WTC11 (cell line): Measurements from ENCODE around the gene FGF22. TPM values are rescaled to one million over a fixed set of nuclear protein-coding genes. Genes with fewer than 3 reads are reported as not detected.

Experiments used
- ATAC-seq: fragments of 200-7000 bp; cut with Tn5 transposase; 2 replicates; pipeline ENCODE4 v1.10.0; 2021; ENCODE audit warnings: mild to moderate bottlenecking, moderate library complexity
- CTCF ChIA-PET: fragments of 300-600 bp; sonication (Branson Sonifier 250); formaldehyde crosslinking; loops from one replicate; lab custom pipeline; 2021; ENCODE audit warnings: antibody characterized with exemption; lab: Charles Lee
- POLR2A ChIA-PET: fragments of 350-600 bp; sonication (Branson Sonifier 250); formaldehyde crosslinking; loops from one replicate; lab custom pipeline; 2021; ENCODE audit warnings: antibody characterized with exemption; lab: Charles Lee
- DNase-seq: peaks from one replicate; pipeline ENCODE4 v3.0.0; 2021; ENCODE audit warnings: low spot score
- H3K27ac Mint-ChIP-seq: 2 replicates; pipeline ENCODE4 v1.8.0; 2021; ENCODE audit warnings: mixed read lengths
- H3K27me3 Mint-ChIP-seq: 2 replicates; pipeline ENCODE4 v1.8.0; 2021; ENCODE audit warnings: low read depth, mild to moderate bottlenecking, moderate library complexity, mixed read lengths
- H3K36me3 Mint-ChIP-seq: 2 replicates; pipeline ENCODE4 v1.8.0; 2021; ENCODE audit warnings: mixed read lengths
- H3K4me1 Mint-ChIP-seq: 2 replicates; pipeline ENCODE4 v1.8.0; 2022; ENCODE audit warnings: mixed read lengths
- H3K4me3 Mint-ChIP-seq: 2 replicates; pipeline ENCODE4 v1.8.0; 2021; ENCODE audit warnings: mild to moderate bottlenecking, moderate library complexity, mixed read lengths
- H3K9me3 Mint-ChIP-seq: 2 replicates; pipeline ENCODE4 v1.8.0; 2021; ENCODE audit warnings: mixed read lengths
- ATF1 ChIP-seq: sonication (generic); formaldehyde crosslinking; IDR thresholded peaks from 2 replicates; pipeline ENCODE4 v1.8.1; 2023; ENCODE audit warnings: mild to moderate bottlenecking, moderate library complexity, missing genetic modification reagents
- CREB1 ChIP-seq: sonication (generic); formaldehyde crosslinking; IDR thresholded peaks from 2 replicates; pipeline ENCODE4 v1.8.0; 2023; ENCODE audit warnings: mild to moderate bottlenecking, missing genetic modification reagents
- ELF4 ChIP-seq: sonication (generic); formaldehyde crosslinking; IDR thresholded peaks from 2 replicates; pipeline ENCODE4 v1.8.1; 2022; ENCODE audit warnings: low read depth, mild to moderate bottlenecking, moderate library complexity, missing genetic modification reagents
- ESRRA ChIP-seq: sonication (generic); formaldehyde crosslinking; IDR thresholded peaks from 2 replicates; pipeline ENCODE4 v1.8.1; 2022; ENCODE audit warnings: mild to moderate bottlenecking, missing genetic modification reagents, borderline replicate concordance
- FOXP1 ChIP-seq: sonication (generic); formaldehyde crosslinking; IDR thresholded peaks from 2 replicates; pipeline ENCODE4 v1.8.0; 2022; ENCODE audit warnings: missing genetic modification reagents, mild to moderate bottlenecking, moderate library complexity, borderline replicate concordance
- HMGA2 ChIP-seq: fragments of 250-450 bp; sonication (Bioruptor Pico); IDR thresholded peaks from 2 replicates; pipeline ENCODE4 v1.4.0; 2021; ENCODE audit warnings: mild to moderate bottlenecking, moderate library complexity
- JAZF1 ChIP-seq: fragments of 250-450 bp; sonication (Bioruptor Pico); IDR thresholded peaks from 2 replicates; pipeline ENCODE4 v1.9.0; 2021; ENCODE audit warnings: moderate library complexity, mild to moderate bottlenecking, inconsistent platforms
- JUN ChIP-seq: sonication (generic); formaldehyde crosslinking; IDR thresholded peaks from 2 replicates; pipeline ENCODE4 v1.8.0; 2023; ENCODE audit warnings: mild to moderate bottlenecking, missing genetic modification reagents
- MXD4 ChIP-seq: fragments of 250-450 bp; sonication (Bioruptor Pico); IDR thresholded peaks from 2 replicates; pipeline ENCODE4 v1.8.0; 2021; ENCODE audit warnings: mild to moderate bottlenecking, moderate library complexity, borderline replicate concordance
- MYBL2 ChIP-seq: sonication (generic); formaldehyde crosslinking; IDR thresholded peaks from 2 replicates; pipeline ENCODE4 v1.8.1; 2023; ENCODE audit warnings: mild to moderate bottlenecking, moderate library complexity, missing genetic modification reagents
- NFATC4 ChIP-seq: fragments of 250-450 bp; sonication (Bioruptor Pico); IDR thresholded peaks from 2 replicates; pipeline ENCODE4 v1.9.0; 2021; ENCODE audit warnings: mild to moderate bottlenecking
- NR3C1 ChIP-seq: sonication (generic); formaldehyde crosslinking; conservative IDR thresholded peaks from 2 replicates; pipeline ENCODE4 v1.8.1; 2023; ENCODE audit warnings: low read depth, mild to moderate bottlenecking, missing genetic modification reagents
- OVOL2 ChIP-seq: fragments of 250-450 bp; sonication (Bioruptor Pico); IDR thresholded peaks from 2 replicates; pipeline ENCODE4 v1.9.0; 2021; ENCODE audit warnings: mild to moderate bottlenecking, borderline replicate concordance
- RORB ChIP-seq: fragments of 250-450 bp; sonication (Bioruptor Pico); IDR thresholded peaks from 2 replicates; pipeline ENCODE4 v1.9.0; 2021; ENCODE audit warnings: mild to moderate bottlenecking
- SMAD3 ChIP-seq: sonication (generic); formaldehyde crosslinking; IDR thresholded peaks from 2 replicates; pipeline ENCODE4 v1.8.0; 2022; ENCODE audit warnings: missing genetic modification reagents, mild to moderate bottlenecking, borderline replicate concordance
- SP1 ChIP-seq: sonication (generic); formaldehyde crosslinking; conservative IDR thresholded peaks from 2 replicates; pipeline ENCODE4 v1.8.1; 2022; ENCODE audit warnings: missing genetic modification reagents
- STAT6 ChIP-seq: sonication (generic); formaldehyde crosslinking; conservative IDR thresholded peaks from 2 replicates; pipeline ENCODE4 v1.8.1; 2023; ENCODE audit warnings: mild to moderate bottlenecking, low read depth, missing genetic modification reagents, moderate library complexity
- TEAD1 ChIP-seq: sonication (generic); formaldehyde crosslinking; IDR thresholded peaks from 2 replicates; pipeline ENCODE4 v1.8.0; 2022; ENCODE audit warnings: mild to moderate bottlenecking, missing genetic modification reagents
- TP53 ChIP-seq: sonication (generic); formaldehyde crosslinking; IDR thresholded peaks from 2 replicates; pipeline ENCODE4 v1.8.1; 2023; ENCODE audit warnings: mild to moderate bottlenecking, missing genetic modification reagents
- ZBTB21 ChIP-seq: sonication (generic); formaldehyde crosslinking; IDR thresholded peaks from 2 replicates; pipeline ENCODE4 v1.8.1; 2023; ENCODE audit warnings: mild to moderate bottlenecking, missing genetic modification reagents, borderline replicate concordance
- ZNF138 ChIP-seq: sonication (generic); formaldehyde crosslinking; conservative IDR thresholded peaks from 2 replicates; pipeline ENCODE4 v1.8.1; 2022; ENCODE audit warnings: mild to moderate bottlenecking, moderate library complexity, missing genetic modification reagents
- ZNF219 ChIP-seq: sonication (generic); formaldehyde crosslinking; IDR thresholded peaks from 2 replicates; pipeline ENCODE4 v1.8.0; 2023; ENCODE audit warnings: missing genetic modification reagents, mild to moderate bottlenecking, borderline replicate concordance
- ZNF232 ChIP-seq: sonication (generic); formaldehyde crosslinking; IDR thresholded peaks from 2 replicates; pipeline ENCODE4 v1.8.0; 2022; ENCODE audit warnings: mild to moderate bottlenecking, missing genetic modification reagents
- ZNF317 ChIP-seq: sonication (generic); formaldehyde crosslinking; IDR thresholded peaks from 2 replicates; pipeline ENCODE4 v1.8.1; 2023; ENCODE audit warnings: low read depth, mild to moderate bottlenecking, moderate library complexity, missing genetic modification reagents, borderline replicate concordance
- ZNF671 ChIP-seq: fragments of 250-450 bp; sonication (Bioruptor Pico); IDR thresholded peaks from 2 replicates; pipeline ENCODE4 v1.8.0; 2021; ENCODE audit warnings: mild to moderate bottlenecking
- total RNA-seq: library from RNA; stranded (reverse); gene quantifications from 3 replicates; pipeline ENCODE4 v1.2.3, GENCODE V29; 2021
- TF ChIP-seq, protein P1 (sequence below): sonication (generic); formaldehyde crosslinking; IDR thresholded peaks from 2 replicates; pipeline ENCODE4 v1.8.0; 2023; ENCODE audit warnings: missing genetic modification reagents
- TF ChIP-seq, protein P2 (sequence below): fragments of 250-450 bp; sonication (Bioruptor Pico); IDR thresholded peaks from 2 replicates; pipeline ENCODE4 v1.9.0; 2021; ENCODE audit warnings: moderate library complexity, mild to moderate bottlenecking, inconsistent platforms, borderline replicate concordance
- TF ChIP-seq, protein P3 (sequence below): sonication (generic); formaldehyde crosslinking; IDR thresholded peaks from 2 replicates; pipeline ENCODE4 v1.8.1; 2023; ENCODE audit warnings: mild to moderate bottlenecking, missing genetic modification reagents, moderate library complexity
- TF ChIP-seq, protein P4 (sequence below): sonication (generic); formaldehyde crosslinking; IDR thresholded peaks from 2 replicates; pipeline ENCODE4 v1.8.1; 2023; ENCODE audit warnings: mild to moderate bottlenecking, missing genetic modification reagents
- TF ChIP-seq, protein P5 (sequence below): fragments of 200-600 bp; IDR thresholded peaks from 2 replicates; pipeline ENCODE4 v1.8.0; 2022; ENCODE audit warnings: antibody characterized with exemption

FGF22 gene
- total RNA-seq, 1 experiment from 2014 or later: 1.6 TPM

DNA sequence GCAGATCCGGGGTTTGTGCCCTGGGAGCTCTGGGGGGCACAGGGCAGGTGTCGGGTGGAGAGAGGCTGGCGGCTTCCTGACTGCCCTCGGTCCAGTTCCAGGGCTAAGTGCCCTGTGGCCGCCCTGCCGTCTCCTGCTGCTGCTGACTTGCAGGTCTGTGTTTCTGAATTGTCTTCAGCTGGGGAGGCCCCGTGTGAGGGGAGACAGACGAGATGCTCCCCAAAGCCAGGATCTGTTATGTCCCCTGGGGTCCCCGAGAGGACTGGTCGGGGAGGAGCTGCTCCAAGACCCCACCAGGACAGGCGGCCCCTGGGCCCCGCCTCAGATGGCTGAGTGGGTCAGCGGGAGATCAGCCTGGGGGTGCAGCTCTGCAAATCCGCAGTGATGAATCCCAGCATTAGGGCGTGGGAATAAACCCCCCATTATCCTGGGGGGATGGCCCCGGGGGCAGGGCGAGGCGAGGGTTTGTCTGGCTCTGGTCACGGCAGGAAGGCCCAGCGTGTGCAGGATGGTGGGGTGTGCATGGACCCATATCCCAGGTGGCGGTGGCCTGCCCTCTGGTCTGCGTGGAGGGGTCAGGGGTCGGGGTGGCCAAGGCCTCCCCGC is 45.3 kb upstream of the FGF22 start:
- no peak for ATAC-seq

GRCh38 chr19:595326-596262 is 44.1 kb upstream of the FGF22 start:
- Mint-ChIP-seq H3K4me1 (no peaks in the 10 kb centered on the region), H3K27ac (no peak overlapping the region), H3K27me3 (peaks cover 26% of the 10 kb centered on the region), H3K9me3 (peaks cover under 1% of the 10 kb centered on the region; the same call in 1 of the 2 replicates), H3K36me3 (no peaks in the 10 kb centered on the region; the same call in 1 of the 2 replicates), H3K4me3 (no peak overlapping the region)
- ATAC-seq (no peak), DNase-seq (no peak)
- POLR2A ChIA-PET: no interaction called here
- CTCF ChIA-PET: interaction anchor here (0.5 kb wide), 1 partner anchor 89 kb away, joined by 6 read pairs; no protein-coding TSS in a partner anchor
- TF ChIP-seq, protein P1, sequence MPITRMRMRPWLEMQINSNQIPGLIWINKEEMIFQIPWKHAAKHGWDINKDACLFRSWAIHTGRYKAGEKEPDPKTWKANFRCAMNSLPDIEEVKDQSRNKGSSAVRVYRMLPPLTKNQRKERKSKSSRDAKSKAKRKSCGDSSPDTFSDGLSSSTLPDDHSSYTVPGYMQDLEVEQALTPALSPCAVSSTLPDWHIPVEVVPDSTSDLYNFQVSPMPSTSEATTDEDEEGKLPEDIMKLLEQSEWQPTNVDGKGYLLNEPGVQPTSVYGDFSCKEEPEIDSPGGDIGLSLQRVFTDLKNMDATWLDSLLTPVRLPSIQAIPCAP (CRISPR knock-in tag): no peak
- TF ChIP-seq JAZF1 (CRISPR knock-in tag): no peak
- no peak for TF ChIP-seq ZNF219 (CRISPR knock-in tag)
- TF ChIP-seq CREB1 (CRISPR knock-in tag): no peak
- TF ChIP-seq NR3C1 (CRISPR knock-in tag): no peak
- TF ChIP-seq ZNF138 (CRISPR knock-in tag): no peak
- TF ChIP-seq STAT6 (CRISPR knock-in tag): no peak
- TF ChIP-seq ZNF317 (CRISPR knock-in tag): no peak
- TF ChIP-seq, protein P2, sequence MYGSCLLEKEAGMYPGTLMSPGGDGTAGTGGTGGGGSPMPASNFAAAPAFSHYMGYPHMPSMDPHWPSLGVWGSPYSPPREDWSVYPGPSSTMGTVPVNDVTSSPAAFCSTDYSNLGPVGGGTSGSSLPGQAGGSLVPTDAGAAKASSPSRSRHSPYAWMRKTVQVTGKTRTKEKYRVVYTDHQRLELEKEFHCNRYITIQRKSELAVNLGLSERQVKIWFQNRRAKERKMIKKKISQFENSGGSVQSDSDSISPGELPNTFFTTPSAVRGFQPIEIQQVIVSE (CRISPR knock-in tag): no peak
- TF ChIP-seq JUN (CRISPR knock-in tag): no peak
- TF ChIP-seq OVOL2 (CRISPR knock-in tag): no peak
- TF ChIP-seq ESRRA: no peak
- no peak for TF ChIP-seq NFATC4 (CRISPR knock-in tag)
- no peak for TF ChIP-seq MXD4 (CRISPR knock-in tag)
- TF ChIP-seq, protein P3, sequence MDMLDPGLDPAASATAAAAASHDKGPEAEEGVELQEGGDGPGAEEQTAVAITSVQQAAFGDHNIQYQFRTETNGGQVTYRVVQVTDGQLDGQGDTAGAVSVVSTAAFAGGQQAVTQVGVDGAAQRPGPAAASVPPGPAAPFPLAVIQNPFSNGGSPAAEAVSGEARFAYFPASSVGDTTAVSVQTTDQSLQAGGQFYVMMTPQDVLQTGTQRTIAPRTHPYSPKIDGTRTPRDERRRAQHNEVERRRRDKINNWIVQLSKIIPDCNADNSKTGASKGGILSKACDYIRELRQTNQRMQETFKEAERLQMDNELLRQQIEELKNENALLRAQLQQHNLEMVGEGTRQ (CRISPR knock-in tag): no peak

More for the DNA sequence above, 45.3 kb upstream of the FGF22 start:
- DNase-seq: no peak
- H3K36me3 Mint-ChIP-seq: no peaks in the 10 kb centered on the region
- CTCF ChIA-PET: no interaction called here
- H3K27me3 Mint-ChIP-seq: peaks cover 28% of the 10 kb centered on the region
- no peak overlapping the region for H3K4me3 Mint-ChIP-seq
- POLR2A ChIA-PET: no interaction called here
- H3K27ac Mint-ChIP-seq: no peak overlapping the region
- H3K9me3 Mint-ChIP-seq: no peaks in the 10 kb centered on the region
- no peak for TF ChIP-seq MYBL2 (CRISPR knock-in tag)
- no peak for TF ChIP-seq ELF4
- TF ChIP-seq TP53 (CRISPR knock-in tag): no peak
- TF ChIP-seq HMGA2: no peak
- TF ChIP-seq, protein P4, sequence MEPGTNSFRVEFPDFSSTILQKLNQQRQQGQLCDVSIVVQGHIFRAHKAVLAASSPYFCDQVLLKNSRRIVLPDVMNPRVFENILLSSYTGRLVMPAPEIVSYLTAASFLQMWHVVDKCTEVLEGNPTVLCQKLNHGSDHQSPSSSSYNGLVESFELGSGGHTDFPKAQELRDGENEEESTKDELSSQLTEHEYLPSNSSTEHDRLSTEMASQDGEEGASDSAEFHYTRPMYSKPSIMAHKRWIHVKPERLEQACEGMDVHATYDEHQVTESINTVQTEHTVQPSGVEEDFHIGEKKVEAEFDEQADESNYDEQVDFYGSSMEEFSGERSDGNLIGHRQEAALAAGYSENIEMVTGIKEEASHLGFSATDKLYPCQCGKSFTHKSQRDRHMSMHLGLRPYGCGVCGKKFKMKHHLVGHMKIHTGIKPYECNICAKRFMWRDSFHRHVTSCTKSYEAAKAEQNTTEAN (CRISPR knock-in tag): no peak
- no peak for TF ChIP-seq ATF1 (CRISPR knock-in tag)
- no peak for TF ChIP-seq RORB (CRISPR knock-in tag)
- no peak for TF ChIP-seq FOXP1 (CRISPR knock-in tag)
- TF ChIP-seq SP1 (CRISPR knock-in tag): no peak
- TF ChIP-seq, protein P5, sequence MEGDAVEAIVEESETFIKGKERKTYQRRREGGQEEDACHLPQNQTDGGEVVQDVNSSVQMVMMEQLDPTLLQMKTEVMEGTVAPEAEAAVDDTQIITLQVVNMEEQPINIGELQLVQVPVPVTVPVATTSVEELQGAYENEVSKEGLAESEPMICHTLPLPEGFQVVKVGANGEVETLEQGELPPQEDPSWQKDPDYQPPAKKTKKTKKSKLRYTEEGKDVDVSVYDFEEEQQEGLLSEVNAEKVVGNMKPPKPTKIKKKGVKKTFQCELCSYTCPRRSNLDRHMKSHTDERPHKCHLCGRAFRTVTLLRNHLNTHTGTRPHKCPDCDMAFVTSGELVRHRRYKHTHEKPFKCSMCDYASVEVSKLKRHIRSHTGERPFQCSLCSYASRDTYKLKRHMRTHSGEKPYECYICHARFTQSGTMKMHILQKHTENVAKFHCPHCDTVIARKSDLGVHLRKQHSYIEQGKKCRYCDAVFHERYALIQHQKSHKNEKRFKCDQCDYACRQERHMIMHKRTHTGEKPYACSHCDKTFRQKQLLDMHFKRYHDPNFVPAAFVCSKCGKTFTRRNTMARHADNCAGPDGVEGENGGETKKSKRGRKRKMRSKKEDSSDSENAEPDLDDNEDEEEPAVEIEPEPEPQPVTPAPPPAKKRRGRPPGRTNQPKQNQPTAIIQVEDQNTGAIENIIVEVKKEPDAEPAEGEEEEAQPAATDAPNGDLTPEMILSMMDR: no peak
- no peak for TF ChIP-seq ZNF671 (CRISPR knock-in tag)
- no peak for TF ChIP-seq ZNF138 (CRISPR knock-in tag)
- TF ChIP-seq ZBTB21 (CRISPR knock-in tag): no peak
- no peak for TF ChIP-seq SMAD3 (CRISPR knock-in tag)
- TF ChIP-seq ZNF232: no peak
- TF ChIP-seq, protein P3 (CRISPR knock-in tag): no peak
- no peak for TF ChIP-seq TEAD1 (CRISPR knock-in tag)
- TF ChIP-seq, all 79 proteins: peak for 0
- H3K4me1 Mint-ChIP-seq: no peaks in the 10 kb centered on the region
